Tracheal epithelial cell (primary cell): ENCODE measurements around the gene HMGXB4. TPM values are rescaled to one million over a fixed set of nuclear protein-coding genes. Genes with fewer than 3 reads are reported as not detected.

Experiments
- total RNA-seq: library from RNA; depleted of rRNA; stranded (reverse); fragments of >200 nt; gene quantifications from 2 replicates; pipeline ENCODE4 v1.2.1, GENCODE V29; 2014

Gene HMGXB4, protein sequence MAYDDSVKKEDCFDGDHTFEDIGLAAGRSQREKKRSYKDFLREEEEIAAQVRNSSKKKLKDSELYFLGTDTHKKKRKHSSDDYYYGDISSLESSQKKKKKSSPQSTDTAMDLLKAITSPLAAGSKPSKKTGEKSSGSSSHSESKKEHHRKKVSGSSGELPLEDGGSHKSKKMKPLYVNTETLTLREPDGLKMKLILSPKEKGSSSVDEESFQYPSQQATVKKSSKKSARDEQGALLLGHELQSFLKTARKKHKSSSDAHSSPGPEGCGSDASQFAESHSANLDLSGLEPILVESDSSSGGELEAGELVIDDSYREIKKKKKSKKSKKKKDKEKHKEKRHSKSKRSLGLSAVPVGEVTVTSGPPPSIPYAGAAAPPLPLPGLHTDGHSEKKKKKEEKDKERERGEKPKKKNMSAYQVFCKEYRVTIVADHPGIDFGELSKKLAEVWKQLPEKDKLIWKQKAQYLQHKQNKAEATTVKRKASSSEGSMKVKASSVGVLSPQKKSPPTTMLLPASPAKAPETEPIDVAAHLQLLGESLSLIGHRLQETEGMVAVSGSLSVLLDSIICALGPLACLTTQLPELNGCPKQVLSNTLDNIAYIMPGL
- 9.2 and 11.6 TPM in 2 replicates for total RNA-seq

DNA sequence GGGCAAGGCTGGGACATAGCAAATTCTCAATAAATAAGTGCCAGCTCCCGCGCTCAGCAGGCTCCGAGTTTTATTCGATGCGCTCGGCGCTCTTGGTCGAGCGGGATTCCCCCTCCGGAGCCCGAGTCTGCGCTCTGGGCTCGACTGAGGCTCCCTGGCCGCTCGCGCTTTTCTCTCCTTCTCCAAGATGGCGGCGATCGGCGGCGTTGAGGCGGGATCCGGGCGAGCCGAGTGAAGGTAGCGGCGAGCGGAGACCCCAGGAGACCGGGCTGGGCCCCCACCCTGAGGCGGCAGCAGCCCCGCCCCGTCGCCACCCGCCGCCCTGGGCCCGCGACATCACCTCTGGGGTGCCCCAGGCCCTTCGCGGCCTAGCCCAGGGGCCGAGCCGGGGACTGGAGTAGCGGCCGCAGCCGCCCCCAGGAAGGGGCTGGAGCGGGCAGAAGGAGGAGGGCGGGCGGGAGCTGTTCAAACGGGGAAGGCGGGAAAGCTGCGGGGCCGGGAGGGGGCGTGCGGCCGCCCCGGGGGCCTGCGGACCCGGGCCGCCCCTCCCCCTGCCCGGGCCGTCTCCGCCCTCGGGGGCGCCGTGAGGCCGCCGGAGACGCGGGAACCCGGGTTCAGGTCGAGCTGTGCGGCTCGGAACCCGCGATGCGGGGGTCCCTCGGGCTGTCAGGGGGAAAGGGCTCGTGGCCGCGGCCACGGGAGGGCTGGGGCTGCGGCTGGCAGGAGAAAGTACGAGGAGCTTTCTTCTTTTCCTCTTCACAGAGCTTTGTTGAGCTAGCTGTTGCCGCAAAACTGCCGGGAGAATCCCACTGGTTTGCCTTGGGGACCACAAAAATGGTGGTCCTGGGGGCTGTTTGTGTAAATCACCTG lies at the start of gene HMGXB4:
TSS of gene HMGXB4 (plus strand) at position 173 of the 870 bp plus-strand sequence. CDS start 4,898 bp downstream, outside the sequence.

DNA sequence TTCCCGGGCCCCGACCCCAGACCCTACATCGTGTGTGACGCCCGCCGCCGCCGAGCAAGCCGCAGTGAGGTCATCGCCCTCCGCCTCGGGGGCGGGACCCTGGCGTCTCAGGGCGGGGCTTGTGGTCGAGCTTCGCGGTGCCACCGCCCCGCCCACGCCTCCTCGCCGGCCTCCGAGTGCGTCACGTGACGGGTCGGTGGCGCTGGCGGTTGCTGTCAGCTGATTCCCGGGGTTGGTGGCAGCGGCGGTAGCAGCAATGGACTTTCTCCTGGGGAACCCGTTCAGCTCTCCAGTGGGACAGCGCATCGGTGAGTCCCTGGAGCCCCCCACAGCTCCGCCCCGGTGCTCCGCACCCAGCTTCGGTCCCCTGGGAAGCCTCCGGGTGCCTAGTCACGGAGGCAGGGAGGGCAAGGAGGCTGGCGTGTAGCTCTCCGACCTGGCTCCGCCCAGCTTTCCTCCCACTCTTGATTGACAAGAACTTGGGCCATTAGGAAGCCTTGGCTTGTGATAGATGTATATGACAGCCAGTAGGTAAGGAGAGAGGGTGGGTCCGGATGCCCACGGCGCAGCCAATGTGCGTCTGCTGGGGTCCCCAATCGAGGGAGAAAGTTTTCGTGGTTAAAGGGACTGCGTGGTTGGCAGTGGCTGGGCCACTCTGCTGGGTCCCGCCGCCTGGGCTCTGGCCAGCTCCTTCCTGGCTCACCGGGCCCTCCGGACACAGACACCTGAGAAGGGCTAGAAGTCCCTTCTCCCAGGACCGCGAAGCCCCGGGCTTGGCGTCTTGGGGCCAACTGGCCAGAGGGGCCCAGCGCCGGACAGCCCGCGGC lies 42.6 kb downstream of the HMGXB4 start, which contains the start of gene TOM1:
TSS of gene TOM1 (plus strand) at position 222 of the 827 bp plus-strand sequence. CDS start at position 257, 35 bp downstream.

Other genes starting within 250 kb of the HMGXB4 start
- not detected in 2 replicates for gene ISX, start 191.3 kb upstream of the HMGXB4 start, total RNA-seq
- 26.4 and 29.6 TPM in 2 replicates for gene TOM1, start 42.4 kb downstream of the HMGXB4 start, total RNA-seq
- 1.7 and 26.7 TPM in 2 replicates for gene HMOX1, start 123.6 kb downstream of the HMGXB4 start, total RNA-seq
- 12.1 and 15.2 TPM in 2 replicates for gene MCM5, start 142.6 kb downstream of the HMGXB4 start, total RNA-seq